PC-9 (cell line): Measurements from ENCODE around the gene CCDC33.

Source experiments
- CTCF ChIP-seq: fragments of 200-600 bp; sonication (generic); conservative IDR thresholded peaks from 2 replicates; pipeline ENCODE4 v1.6.1; 2017; ENCODE audit warnings: mixed run types, antibody characterized with exemption, mild to moderate bottlenecking, moderate library complexity
- EZH2 ChIP-seq: fragments of 200-600 bp; sonication (generic); IDR thresholded peaks from 2 replicates; pipeline ENCODE4 v1.8.0; 2017; ENCODE audit warnings: antibody characterized with exemption, low read depth

DNA sequence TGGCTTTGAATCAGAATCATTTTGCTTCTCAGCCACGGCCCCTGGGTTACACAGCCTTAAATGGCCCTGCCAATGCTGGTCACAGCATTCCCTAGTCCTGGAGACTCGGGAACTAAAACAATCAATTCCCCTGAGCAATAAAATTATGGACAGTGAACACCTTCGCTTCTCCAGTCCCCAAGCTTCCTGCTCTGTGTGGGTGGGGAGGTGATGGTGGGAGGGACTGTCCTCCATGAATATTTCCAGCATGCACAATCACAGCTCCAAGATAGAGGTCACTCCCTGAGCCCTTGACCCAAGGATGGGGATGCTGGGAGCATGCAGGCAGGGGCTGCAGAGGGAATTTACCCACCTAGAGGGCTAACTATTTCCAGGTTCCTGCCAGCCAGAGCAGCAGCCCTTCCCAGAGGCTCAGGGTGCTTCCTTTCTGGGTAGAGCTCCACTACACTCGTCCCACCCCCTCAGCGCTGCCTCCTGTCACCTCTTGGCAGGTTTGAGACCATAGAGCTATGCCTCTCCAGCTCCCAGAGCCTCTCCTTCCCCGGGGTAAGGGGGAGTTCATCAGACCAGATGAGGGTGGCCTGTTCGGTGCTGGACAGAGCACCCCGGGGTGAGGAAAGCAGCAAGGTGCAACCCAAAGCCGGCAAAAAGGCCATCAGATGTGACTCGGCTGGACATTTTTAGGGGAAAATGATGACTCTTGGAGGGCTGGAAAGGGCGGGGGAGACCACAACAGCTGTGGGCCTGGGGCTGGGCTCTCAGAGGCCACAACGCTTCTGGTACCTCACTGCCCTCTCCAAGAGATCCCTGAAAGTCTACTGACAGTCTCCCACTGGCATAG, 14.5 kb upstream of the CCDC33 start:
- no peak for TF ChIP-seq CTCF
- no peak for TF ChIP-seq EZH2
